ENCODE measurements around the gene NINL. TPM values are rescaled to one million over a fixed set of nuclear protein-coding genes. Genes with fewer than 3 reads are reported as not detected.

NINL gene
- total and polyA plus RNA-seq, 2 experiments from 2014 or later, result 23.2 to 24.5 TPM

DNA sequence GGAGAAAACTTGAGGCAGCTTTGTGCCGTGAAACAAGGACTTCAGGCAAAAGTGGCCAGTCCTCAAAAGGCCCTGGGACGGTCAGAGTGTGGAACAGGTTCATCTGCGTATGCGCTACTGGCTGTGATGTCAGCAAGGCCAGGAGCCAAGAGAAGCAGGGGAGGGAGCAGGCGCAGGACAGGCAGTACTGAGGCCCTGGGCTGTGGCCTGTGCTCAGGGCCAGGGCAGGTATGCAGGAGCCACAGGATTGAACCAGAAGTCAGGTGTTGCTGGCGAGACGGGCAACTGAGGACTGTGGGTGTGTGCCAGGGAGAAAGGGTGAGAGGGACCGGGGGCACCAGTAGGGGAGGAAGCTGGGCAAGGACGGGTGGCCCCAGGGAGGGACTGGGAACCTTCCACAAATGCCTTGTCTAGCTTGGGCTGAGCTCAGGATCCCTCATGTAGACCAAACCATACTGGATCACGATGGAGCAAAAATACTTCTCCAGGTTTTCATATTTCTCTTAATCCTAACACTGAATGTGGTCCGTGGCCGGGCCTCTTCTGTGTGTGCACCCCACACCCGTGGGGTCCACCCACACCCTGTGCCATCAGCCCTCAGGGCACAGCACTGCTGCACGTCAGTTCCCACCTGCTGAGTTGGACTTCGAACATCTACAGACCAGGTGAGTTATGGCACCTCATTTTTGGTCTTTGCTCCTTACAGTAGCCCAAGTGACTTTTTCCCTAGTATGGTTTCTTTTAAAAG lies 131.0 kb downstream of the NINL start:
- Histone ChIP-seq H3K79me2 (no peaks in the 10 kb centered on the region), H3K4me3 (no peak overlapping the region), H4K20me1 (ENCODE audit: insufficient read depth, poor library complexity, severe bottlenecking) (no peaks in the 10 kb centered on the region), H3K27ac (no peak overlapping the region), H3K9me2 (replicated peaks; ENCODE audit: insufficient read depth) (no peaks in the 10 kb centered on the region), H3K4me1 (ENCODE audit: insufficient read depth) (no peaks in the 10 kb centered on the region), H2AFZ (no peak overlapping the region), H3K36me3 (replicated peaks; ENCODE audit: insufficient read depth, low read depth) (no peaks in the 10 kb centered on the region), H3K4me2 (no peak overlapping the region), H3K9me3 (ENCODE audit: low read depth) (no peaks in the 10 kb centered on the region), H3K27me3 (no peaks in the 10 kb centered on the region)
- 93% methylated on average over 15 of the region's 15 CpGs for WGBS (ENCODE audit: low lambda C conversion rate, missing lambda C conversion rate)
- TF ChIP-seq CTCF (IDR thresholded peaks at IDR 0.05; ENCODE audit: poor library complexity) (no peak), EZH2 (IDR thresholded peaks at IDR 0.05; ENCODE audit: borderline replicate concordance) (no peak), EZH2phosphoT487 (IDR thresholded peaks at IDR 0.05; ENCODE audit: low read depth, severe bottlenecking, unreplicated experiment) (no peak)
- DNase-seq (ENCODE audit: low spot score), result no peak

- Histone ChIP-seq H3K9me2 (replicated peaks; ENCODE audit: insufficient read depth) (no peaks in the 10 kb centered on the region), H3K36me3 (replicated peaks; ENCODE audit: insufficient read depth, low read depth) (no peaks in the 10 kb centered on the region), H3K9me3 (ENCODE audit: low read depth) (no peaks in the 10 kb centered on the region), H3K4me2 (no peak overlapping the region), H3K79me2 (no peaks in the 10 kb centered on the region), H3K27me3 (no peaks in the 10 kb centered on the region), H3K4me1 (ENCODE audit: insufficient read depth) (no peaks in the 10 kb centered on the region), H2AFZ (no peak overlapping the region), H3K27ac (no peak overlapping the region), H4K20me1 (ENCODE audit: insufficient read depth, poor library complexity, severe bottlenecking) (no peaks in the 10 kb centered on the region), H3K4me3 (no peak overlapping the region)
- no peak for DNase-seq (ENCODE audit: low spot score)
- 84% methylated on average over 25 of the region's 25 CpGs for WGBS (ENCODE audit: low lambda C conversion rate, missing lambda C conversion rate)
- TF ChIP-seq EZH2 (IDR thresholded peaks at IDR 0.05; ENCODE audit: borderline replicate concordance) (no peak), CTCF (IDR thresholded peaks at IDR 0.05; ENCODE audit: poor library complexity) (no peak), EZH2phosphoT487 (IDR thresholded peaks at IDR 0.05; ENCODE audit: low read depth, severe bottlenecking, unreplicated experiment) (no peak)
These were observed 132.1 kb downstream of the NINL start for GRCh38 chr20:25453035-25453810.

- Histone ChIP-seq H3K9me3 (ENCODE audit: low read depth) (no peaks in the 10 kb centered on the region), H4K20me1 (ENCODE audit: insufficient read depth, poor library complexity, severe bottlenecking) (no peaks in the 10 kb centered on the region), H3K36me3 (replicated peaks; ENCODE audit: insufficient read depth, low read depth) (no peaks in the 10 kb centered on the region), H2AFZ (no peak overlapping the region), H3K79me2 (no peaks in the 10 kb centered on the region), H3K27ac (no peak overlapping the region), H3K4me3 (no peak overlapping the region), H3K4me2 (no peak overlapping the region), H3K27me3 (no peaks in the 10 kb centered on the region), H3K9me2 (replicated peaks; ENCODE audit: insufficient read depth) (no peaks in the 10 kb centered on the region), H3K4me1 (ENCODE audit: insufficient read depth) (no peaks in the 10 kb centered on the region)
- no peak for TF ChIP-seq CTCF (IDR thresholded peaks at IDR 0.05; ENCODE audit: poor library complexity)
- TF ChIP-seq EZH2 (IDR thresholded peaks at IDR 0.05; ENCODE audit: borderline replicate concordance), result no peak
- TF ChIP-seq EZH2phosphoT487 (IDR thresholded peaks at IDR 0.05; ENCODE audit: low read depth, severe bottlenecking, unreplicated experiment), result no peak
- DNase-seq (ENCODE audit: low spot score), result no peak
- 95% methylated on average over 6 of the region's 6 CpGs for WGBS (ENCODE audit: low lambda C conversion rate, missing lambda C conversion rate)
These were observed 133.0 kb downstream of the NINL start for GRCh38 chr20:25452333-25452732.
